CD4-positive, alpha-beta T cell (primary cell): ENCODE data around the gene ADGRD1. TPM values are rescaled to one million over a fixed set of nuclear protein-coding genes. Genes with fewer than 3 reads are reported as not detected.

Experiments
- ATAC-seq: fragments of 200-7000 bp; cut with Tn5 transposase; one replicate; pipeline ENCODE4 v1.10.0; 2022; ENCODE audit warnings: mild to moderate bottlenecking; ENCODE audit not compliant: poor library complexity
- CTCF ChIA-PET: fragments of 350-600 bp; sonication (Branson Sonifier 250); formaldehyde crosslinking; loops from one replicate; lab custom pipeline; 2021; ENCODE audit warnings: antibody characterized with exemption, inconsistent platforms; lab: Charles Lee
- POLR2A ChIA-PET: fragments of 350-600 bp; sonication (Branson Sonifier 250); formaldehyde crosslinking; loops from one replicate; lab custom pipeline; 2021; ENCODE audit warnings: antibody characterized with exemption, inconsistent platforms; lab: Charles Lee
- DNase-seq, 14 experiments: peaks; one replicate each; pipeline ENCODE4 v3.0.0-alpha.2; 2013 to 2020; ENCODE audit warnings: mixed read lengths in 2 of 14
- H3K27ac ChIP-seq, 2 donors: one replicate each; pipeline versions ENCODE4 v1.5.1 to v1.7.0; 2013; ENCODE audit warnings: low read length in 2 of 2, low read depth in 1 of 2, mild to moderate bottlenecking in 1 of 2
- H3K27me3 ChIP-seq, 2 experiments: 1 replicate in 1 of 2; 2 replicates in 1 of 2; pipeline versions ENCODE4 v1.6.1 to v1.7.0; 2013; ENCODE audit warnings: low read length in 2 of 2, control low read depth in 1 of 2, mild to moderate bottlenecking in 1 of 2, moderate library complexity in 1 of 2; ENCODE audit not compliant: insufficient read depth in 2 of 2, control insufficient read depth in 1 of 2
- H3K36me3 ChIP-seq: one replicate; pipeline ENCODE4 v1.6.1; 2013; ENCODE audit warnings: low read length, control low read depth; ENCODE audit not compliant: insufficient read depth
- H3K4me1 ChIP-seq: one replicate; pipeline ENCODE4 v1.6.1; 2013; ENCODE audit warnings: low read length, control low read depth; ENCODE audit not compliant: insufficient read depth
- H3K4me3 ChIP-seq: one replicate; pipeline ENCODE4 v1.5.1; 2013; ENCODE audit warnings: mild to moderate bottlenecking, low read length, moderate library complexity
- H3K9me3 ChIP-seq, 2 experiments: 1 replicate in 1 of 2; 2 replicates in 1 of 2; pipeline versions ENCODE4 v1.6.1 to v1.7.0; 2013; ENCODE audit warnings: low read length in 2 of 2, mild to moderate bottlenecking in 2 of 2, control low read depth in 1 of 2, moderate library complexity in 1 of 2; ENCODE audit not compliant: control insufficient read depth in 1 of 2, insufficient read depth in 1 of 2
- H3K27ac Mint-ChIP-seq: one replicate; pipeline ENCODE4 v1.8.0; 2020; ENCODE audit warnings: mixed read lengths
- H3K27me3 Mint-ChIP-seq: one replicate; pipeline ENCODE4 v1.8.0; 2021; ENCODE audit warnings: mixed read lengths
- H3K36me3 Mint-ChIP-seq: one replicate; pipeline ENCODE4 v1.8.0; 2021; ENCODE audit warnings: low read depth, mixed read lengths
- H3K4me1 Mint-ChIP-seq: one replicate; pipeline ENCODE4 v1.8.0; 2021; ENCODE audit warnings: low read depth, mixed read lengths
- H3K4me3 Mint-ChIP-seq: one replicate; pipeline ENCODE4 v1.8.0; 2020; ENCODE audit warnings: mild to moderate bottlenecking, mixed read lengths
- H3K9me3 Mint-ChIP-seq: one replicate; pipeline ENCODE4 v1.8.0; 2020; ENCODE audit warnings: mixed read lengths
- intact Hi-C, 2 experiments: fragments of 100-400 bp; cut with DNase I in 1 of 2; cut with micrococcal nuclease in 1 of 2; formaldehyde crosslinking; loops; one replicate each; pipeline versions ENCODE4 v1.15.1 to v1.9.0; 2023 to 2025; cut with DNase I, micrococcal nuclease
- total RNA-seq, 174 experiments: library from RNA in 2 of 174; stranded (reverse) in 2 of 174; gene quantifications; one replicate each; pipeline ENCODE4 v1.2.3 and lab custom pipeline; 2021 to 2026
- TF ChIP-seq, protein P1 (sequence below): fragments of 200-600 bp; IDR thresholded peaks from one replicate; pipeline ENCODE4 v1.8.0; 2022; ENCODE audit warnings: antibody characterized with exemption, mild to moderate bottlenecking

ADGRD1 gene
- total RNA-seq, 2 experiments from 2014 or later, result 0.22 TPM; not detected in 1

GRCh38 chr12:130920119-130920703 is 33.5 kb upstream of the ADGRD1 start:
- intact Hi-C loops, result no loop called here
- no peak overlapping the region for H3K27ac Mint-ChIP-seq
- Histone ChIP-seq H3K4me1 (peaks cover 4% of the 10 kb centered on the region), H3K27ac (no peak overlapping the region), H3K36me3 (no peaks in the 10 kb centered on the region), H3K4me3 (no peak overlapping the region), H3K27me3 (peaks cover 24 to 28% of the 10 kb centered on the region in 2 experiments), H3K9me3 (peaks cover 0 to 14% of the 10 kb centered on the region in 2 experiments)
- H3K27me3 Mint-ChIP-seq, result peaks cover 65% of the 10 kb centered on the region
- H3K36me3 Mint-ChIP-seq, result no peaks in the 10 kb centered on the region
- no peak overlapping the region for H3K4me3 Mint-ChIP-seq
- CTCF ChIA-PET, result no interaction called here
- no peaks in the 10 kb centered on the region for H3K9me3 Mint-ChIP-seq
- ATAC-seq (no peak), DNase-seq (no peak)
- POLR2A ChIA-PET, result no interaction called here
- TF ChIP-seq, protein P1, sequence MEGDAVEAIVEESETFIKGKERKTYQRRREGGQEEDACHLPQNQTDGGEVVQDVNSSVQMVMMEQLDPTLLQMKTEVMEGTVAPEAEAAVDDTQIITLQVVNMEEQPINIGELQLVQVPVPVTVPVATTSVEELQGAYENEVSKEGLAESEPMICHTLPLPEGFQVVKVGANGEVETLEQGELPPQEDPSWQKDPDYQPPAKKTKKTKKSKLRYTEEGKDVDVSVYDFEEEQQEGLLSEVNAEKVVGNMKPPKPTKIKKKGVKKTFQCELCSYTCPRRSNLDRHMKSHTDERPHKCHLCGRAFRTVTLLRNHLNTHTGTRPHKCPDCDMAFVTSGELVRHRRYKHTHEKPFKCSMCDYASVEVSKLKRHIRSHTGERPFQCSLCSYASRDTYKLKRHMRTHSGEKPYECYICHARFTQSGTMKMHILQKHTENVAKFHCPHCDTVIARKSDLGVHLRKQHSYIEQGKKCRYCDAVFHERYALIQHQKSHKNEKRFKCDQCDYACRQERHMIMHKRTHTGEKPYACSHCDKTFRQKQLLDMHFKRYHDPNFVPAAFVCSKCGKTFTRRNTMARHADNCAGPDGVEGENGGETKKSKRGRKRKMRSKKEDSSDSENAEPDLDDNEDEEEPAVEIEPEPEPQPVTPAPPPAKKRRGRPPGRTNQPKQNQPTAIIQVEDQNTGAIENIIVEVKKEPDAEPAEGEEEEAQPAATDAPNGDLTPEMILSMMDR, result no peak
- peaks cover 4% of the 10 kb centered on the region for H3K4me1 Mint-ChIP-seq

- POLR2A ChIA-PET, result no interaction called here
- peaks cover 4% of the 10 kb centered on the region for H3K4me1 Mint-ChIP-seq
- H3K4me1 ChIP-seq, result peaks cover 4% of the 10 kb centered on the region
- no peak overlapping the region for H3K4me3 Mint-ChIP-seq
- H3K27ac ChIP-seq, result no peak overlapping the region
- H3K4me3 ChIP-seq, result no peak overlapping the region
- H3K9me3 Mint-ChIP-seq, result no peaks in the 10 kb centered on the region
- H3K36me3 ChIP-seq, result no peaks in the 10 kb centered on the region
- H3K27me3 Mint-ChIP-seq, result peaks cover 67% of the 10 kb centered on the region
- CTCF ChIA-PET, result no interaction called here
- intact Hi-C loops, result no loop called here
- TF ChIP-seq, protein P1, result no peak
- peaks cover 0 to 14% of the 10 kb centered on the region in 2 experiments for H3K9me3 ChIP-seq
- DNase-seq (no peak), ATAC-seq (no peak)
- H3K27ac Mint-ChIP-seq, result no peak overlapping the region
- H3K27me3 ChIP-seq, result peaks cover 20 to 26% of the 10 kb centered on the region in 2 experiments
- no peaks in the 10 kb centered on the region for H3K36me3 Mint-ChIP-seq
Observed at GRCh38 chr12:130920723-130921381, 32.9 kb upstream of the ADGRD1 start.

DNA sequence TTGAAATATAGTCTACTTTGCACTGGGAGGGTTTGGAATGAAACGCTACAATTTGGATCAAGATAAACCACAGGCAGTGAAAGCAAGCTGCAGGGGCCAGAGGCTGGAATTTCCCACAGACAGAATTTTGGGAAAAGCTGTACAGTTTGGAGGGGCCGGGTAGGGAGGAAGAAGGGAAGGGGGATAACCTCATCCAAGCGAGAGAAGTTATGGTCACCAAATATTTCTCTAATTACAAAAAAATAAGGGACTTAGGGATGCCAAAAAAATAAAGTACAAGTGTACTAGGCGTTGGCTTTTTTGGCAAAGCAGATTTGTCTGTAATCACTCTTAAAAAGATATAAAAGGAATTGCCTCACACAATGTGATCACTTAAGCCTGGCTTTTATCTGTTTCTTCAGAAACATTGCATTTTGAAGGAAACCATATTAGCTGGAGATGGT is 31.2 kb upstream of the ADGRD1 start:
- Mint-ChIP-seq H3K36me3 (no peaks in the 10 kb centered on the region), H3K4me3 (no peak overlapping the region), H3K27ac (no peak overlapping the region), H3K9me3 (no peaks in the 10 kb centered on the region), H3K27me3 (peaks cover 63% of the 10 kb centered on the region), H3K4me1 (no peaks in the 10 kb centered on the region)
- TF ChIP-seq, protein P1, result no peak
- no peak for DNase-seq
- H3K9me3 ChIP-seq, result peaks cover 0 to 14% of the 10 kb centered on the region in 2 experiments
- CTCF ChIA-PET, result no interaction called here
- H3K4me3 ChIP-seq, result no peak overlapping the region
- no peaks in the 10 kb centered on the region for H3K4me1 ChIP-seq
- intact Hi-C loops, result no loop called here
- H3K27me3 ChIP-seq, result peaks cover 6 to 11% of the 10 kb centered on the region in 2 experiments
- no peak overlapping the region for H3K27ac ChIP-seq
- ATAC-seq, result no peak
- POLR2A ChIA-PET, result no interaction called here
- H3K36me3 ChIP-seq, result no peaks in the 10 kb centered on the region
